Activated CD4-positive, alpha-beta T cell treated with anti-CD3 and anti-CD28 coated beads, Interleukin-2, amount 10 ng/mL, durations not matched to agents 7 days and 5 days (primary cell): Measurements from ENCODE around the gene CYTH1. TPM values are rescaled to one million over a fixed set of nuclear protein-coding genes. Genes with fewer than 3 reads are reported as not detected.

Experiments
- CTCF ChIA-PET: fragments of 350-600 bp; sonication (Branson Sonifier 250); formaldehyde crosslinking; loops from one replicate; lab custom pipeline; 2021; ENCODE audit warnings: antibody characterized with exemption; lab: Charles Lee
- POLR2A ChIA-PET: fragments of 350-600 bp; sonication (Branson Sonifier 250); formaldehyde crosslinking; loops from one replicate; lab custom pipeline; 2021; ENCODE audit warnings: antibody characterized with exemption; lab: Charles Lee
- DNase-seq: peaks from one replicate; pipeline ENCODE4 v3.0.0-alpha.2; 2020
- H3K27ac Mint-ChIP-seq: one replicate; pipeline ENCODE4 v1.8.0; 2021; ENCODE audit warnings: mild to moderate bottlenecking, moderate library complexity, mixed read lengths
- H3K27me3 Mint-ChIP-seq: one replicate; pipeline ENCODE4 v1.8.0; 2021; ENCODE audit warnings: mixed read lengths
- H3K36me3 Mint-ChIP-seq: one replicate; pipeline ENCODE4 v1.8.0; 2021; ENCODE audit warnings: low read depth, mixed read lengths
- H3K4me1 Mint-ChIP-seq: one replicate; pipeline ENCODE4 v1.8.0; 2021; ENCODE audit warnings: mixed read lengths
- H3K4me3 Mint-ChIP-seq: one replicate; pipeline ENCODE4 v1.8.0; 2021; ENCODE audit warnings: mild to moderate bottlenecking, moderate library complexity, mixed read lengths
- H3K9me3 Mint-ChIP-seq: one replicate; pipeline ENCODE4 v1.8.0; 2021; ENCODE audit warnings: mixed read lengths
- total RNA-seq, 2 experiments: library from RNA; stranded (reverse); gene quantifications; one replicate each; pipeline ENCODE4 v1.2.3, GENCODE V29; 2021

Gene CYTH1
- total RNA-seq = 100 to 1,000 TPM; 244 to 251 TPM

GRCh38 chr17:78781893-78782304 lies at the start of gene CYTH1:
Gene CYTH1, minus strand, starts transcription at chr17:78782273. Its CDS starts 50 bp downstream, at chr17:78782223.
- H3K36me3 Mint-ChIP-seq = peaks cover 24% of the 10 kb centered on the region
- POLR2A ChIA-PET = no interaction called here
- H3K27me3 Mint-ChIP-seq = no peaks in the 10 kb centered on the region
- CTCF ChIA-PET = interaction anchor here (1.1 kb wide), 1 partner anchor 64 kb away, joined by 3 read pairs; no protein-coding TSS in a partner anchor
- H3K4me3 Mint-ChIP-seq = peak within 1 kb of the TSS; percentile 82
- peaks cover 52% of the 10 kb centered on the region for H3K4me1 Mint-ChIP-seq
- H3K9me3 Mint-ChIP-seq = no peaks in the 10 kb centered on the region
- peak within 1 kb of the TSS; percentile 95 for H3K27ac Mint-ChIP-seq
- DNase-seq = no peak

- DNase-seq = no peak
- Mint-ChIP-seq H3K36me3 (peaks cover 62% of the 10 kb centered on the region), H3K9me3 (no peaks in the 10 kb centered on the region), H3K4me3 (no peak overlapping the region), H3K27me3 (no peaks in the 10 kb centered on the region), H3K27ac (no peak overlapping the region), H3K4me1 (peaks cover 23% of the 10 kb centered on the region)
- ChIA-PET POLR2A (no interaction called here), CTCF (interaction anchor here (0.6 to 2.4 kb wide), 2 partner anchors 10 to 1370 kb away, joined by 3 to 12 read pairs; no protein-coding TSS in a partner anchor)
Observed at GRCh38 chr17:78829477-78829876, 47.4 kb upstream of the CYTH1 start.

GRCh38 chr17:78828470-78829185 lies 46.6 kb upstream of the CYTH1 start:
- Mint-ChIP-seq H3K36me3 (peaks cover 67% of the 10 kb centered on the region), H3K4me1 (peaks cover 26% of the 10 kb centered on the region), H3K9me3 (no peaks in the 10 kb centered on the region), H3K27ac (peak overlapping the region; percentile 1), H3K27me3 (no peaks in the 10 kb centered on the region), H3K4me3 (no peak overlapping the region)
- DNase-seq = no peak
- ChIA-PET POLR2A (no interaction called here), CTCF (interaction anchor here (1.5 to 2.4 kb wide), 2 partner anchors 9 kb away, joined by 4 to 12 read pairs; no protein-coding TSS in a partner anchor)

- DNase-seq = no peak
- Mint-ChIP-seq H3K36me3 (peaks cover 69% of the 10 kb centered on the region), H3K27me3 (no peaks in the 10 kb centered on the region), H3K9me3 (no peaks in the 10 kb centered on the region), H3K4me3 (no peak overlapping the region), H3K27ac (no peak overlapping the region), H3K4me1 (peaks cover 37% of the 10 kb centered on the region)
- CTCF ChIA-PET = interaction anchor here (1.1 to 1.5 kb wide), 2 partner anchors 11 to 42 kb away, joined by 3 to 4 read pairs; no protein-coding TSS in a partner anchor
- POLR2A ChIA-PET = no interaction called here
Observed at GRCh38 chr17:78826836-78827509, 44.9 kb upstream of the CYTH1 start.

- no peak for DNase-seq
- Mint-ChIP-seq H3K4me3 (no peak overlapping the region), H3K4me1 (peaks cover 40% of the 10 kb centered on the region), H3K27me3 (no peaks in the 10 kb centered on the region), H3K36me3 (peaks cover 71% of the 10 kb centered on the region), H3K9me3 (no peaks in the 10 kb centered on the region), H3K27ac (no peak overlapping the region)
- POLR2A ChIA-PET = no interaction called here
- CTCF ChIA-PET = no interaction called here
Observed at GRCh38 chr17:78826421-78826820, 44.3 kb upstream of the CYTH1 start.

GRCh38 chr17:78825696-78826095 lies 43.6 kb upstream of the CYTH1 start:
- Mint-ChIP-seq H3K9me3 (no peaks in the 10 kb centered on the region), H3K27ac (peak overlapping the region; percentile 76), H3K4me1 (peaks cover 45% of the 10 kb centered on the region), H3K36me3 (peaks cover 75% of the 10 kb centered on the region), H3K4me3 (no peak overlapping the region), H3K27me3 (no peaks in the 10 kb centered on the region)
- ChIA-PET CTCF (no interaction called here), POLR2A (no interaction called here)
- no peak for DNase-seq

GRCh38 chr17:78824240-78824639 lies 42.2 kb upstream of the CYTH1 start:
- H3K4me1 Mint-ChIP-seq = peaks cover 57% of the 10 kb centered on the region
- CTCF ChIA-PET = no interaction called here
- H3K4me3 Mint-ChIP-seq = no peak overlapping the region
- POLR2A ChIA-PET = no interaction called here
- no peaks in the 10 kb centered on the region for H3K27me3 Mint-ChIP-seq
- no peak for DNase-seq
- peak overlapping the region; percentile 15 for H3K27ac Mint-ChIP-seq
- no peaks in the 10 kb centered on the region for H3K9me3 Mint-ChIP-seq
- peaks cover 82% of the 10 kb centered on the region for H3K36me3 Mint-ChIP-seq

- POLR2A ChIA-PET = interaction anchor here (0.9 kb wide), 1 partner anchor 18 kb away, joined by 3 read pairs; no protein-coding TSS in a partner anchor
- H3K36me3 Mint-ChIP-seq = peaks cover 86% of the 10 kb centered on the region
- DNase-seq = no peak
- peak overlapping the region; percentile 73 for H3K27ac Mint-ChIP-seq
- no peak overlapping the region for H3K4me3 Mint-ChIP-seq
- peaks cover 63% of the 10 kb centered on the region for H3K4me1 Mint-ChIP-seq
- H3K27me3 Mint-ChIP-seq = no peaks in the 10 kb centered on the region
- H3K9me3 Mint-ChIP-seq = no peaks in the 10 kb centered on the region
- CTCF ChIA-PET = interaction anchor here (1.0 to 1.8 kb wide), 3 partner anchors 16 to 105 kb away, joined by 3 to 5 read pairs (median 4); no protein-coding TSS in a partner anchor
Observed at GRCh38 chr17:78823282-78824046, 41.4 kb upstream of the CYTH1 start.

GRCh38 chr17:78822552-78822951 lies 40.5 kb upstream of the CYTH1 start:
- POLR2A ChIA-PET = interaction anchor here (0.9 kb wide), 1 partner anchor 17 kb away, joined by 3 read pairs; no protein-coding TSS in a partner anchor
- Mint-ChIP-seq H3K36me3 (peaks cover 84% of the 10 kb centered on the region), H3K9me3 (no peaks in the 10 kb centered on the region), H3K27me3 (no peaks in the 10 kb centered on the region), H3K4me1 (peaks cover 67% of the 10 kb centered on the region), H3K27ac (peak overlapping the region; percentile 73), H3K4me3 (no peak overlapping the region)
- CTCF ChIA-PET = interaction anchor here (0.6 to 1.8 kb wide), 4 partner anchors 11 to 104 kb away, joined by 3 to 5 read pairs (median 4); no protein-coding TSS in a partner anchor
- DNase-seq = no peak

GRCh38 chr17:78821961-78822360 lies 39.9 kb upstream of the CYTH1 start:
- CTCF ChIA-PET = interaction anchor here (1.5 to 1.8 kb wide), 3 partner anchors 12 to 104 kb away, joined by 4 to 5 read pairs (median 4); no protein-coding TSS in a partner anchor
- H3K27ac Mint-ChIP-seq = peak overlapping the region; percentile 5
- no peaks in the 10 kb centered on the region for H3K9me3 Mint-ChIP-seq
- H3K4me3 Mint-ChIP-seq = no peak overlapping the region
- peaks cover 86% of the 10 kb centered on the region for H3K36me3 Mint-ChIP-seq
- POLR2A ChIA-PET = no interaction called here
- H3K27me3 Mint-ChIP-seq = no peaks in the 10 kb centered on the region
- no peak for DNase-seq
- peaks cover 73% of the 10 kb centered on the region for H3K4me1 Mint-ChIP-seq

GRCh38 chr17:78820841-78821240 lies 38.8 kb upstream of the CYTH1 start:
- ChIA-PET POLR2A (no interaction called here), CTCF (interaction anchor here (0.6 to 5.1 kb wide), 7 partner anchors 8 to 103 kb away, joined by 3 to 16 read pairs (median 4); no protein-coding TSS in a partner anchor)
- peaks cover 84% of the 10 kb centered on the region for H3K36me3 Mint-ChIP-seq
- no peak for DNase-seq
- H3K9me3 Mint-ChIP-seq = no peaks in the 10 kb centered on the region
- H3K27me3 Mint-ChIP-seq = no peaks in the 10 kb centered on the region
- H3K4me3 Mint-ChIP-seq = no peak overlapping the region
- H3K4me1 Mint-ChIP-seq = peaks cover 77% of the 10 kb centered on the region
- H3K27ac Mint-ChIP-seq = peak overlapping the region; percentile 91
